Activated T-helper 1 cell treated with Interleukin-2 at 50 U/mL for 16 hours (primary cell): ENCODE measurements around the gene AP3D1.

ENCODE experiments used
- DNase-seq: peaks from one replicate; pipeline ENCODE4 v3.0.0-alpha.2; 2020; ENCODE audit warnings: low read depth

AP3D1 gene

DNA sequence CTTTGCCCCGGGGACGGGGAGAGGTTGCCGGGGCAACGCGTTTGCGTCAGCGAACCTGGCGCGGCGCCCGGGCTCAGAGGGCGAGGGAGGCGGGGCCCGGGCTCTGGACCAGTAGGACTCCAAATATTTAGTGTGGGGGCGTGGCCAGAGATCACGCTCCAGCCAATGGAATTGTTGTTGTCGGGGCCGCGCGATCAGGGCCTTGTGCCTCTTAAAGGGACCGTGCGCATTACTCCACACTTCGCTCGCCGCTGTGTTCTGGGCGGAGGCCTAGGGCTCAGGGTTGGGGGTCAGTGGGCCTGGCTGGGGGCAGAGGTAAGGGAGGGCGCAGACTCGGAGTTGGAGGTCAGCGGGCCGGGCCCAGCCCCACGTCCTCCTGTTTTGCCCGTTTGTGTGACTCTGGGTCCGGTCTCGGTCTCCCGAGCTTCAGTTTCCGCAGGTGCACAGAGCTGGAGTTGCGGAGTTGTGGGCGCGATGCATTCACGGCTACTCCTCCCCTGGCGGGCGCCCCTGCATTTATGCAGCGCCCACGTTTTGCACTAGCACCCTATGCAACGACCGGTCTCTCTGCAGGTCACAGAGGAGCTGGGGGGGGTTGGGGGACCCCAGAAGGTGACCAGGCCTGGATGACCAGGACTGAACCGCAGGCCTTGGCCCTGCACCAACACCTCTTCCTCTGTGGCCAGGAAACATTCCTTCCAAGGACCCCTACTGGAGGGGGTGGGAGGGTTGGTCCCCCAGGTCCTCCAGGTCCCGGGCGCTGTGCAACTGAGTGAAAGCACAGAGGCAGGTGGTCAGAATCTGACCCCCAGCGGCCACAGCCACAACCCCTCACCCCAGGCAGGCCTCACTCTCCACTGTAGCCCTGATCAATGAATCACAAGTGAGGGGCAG lies 89.6 kb downstream of the AP3D1 start:
- peak; percentile 99 for DNase-seq

DNA sequence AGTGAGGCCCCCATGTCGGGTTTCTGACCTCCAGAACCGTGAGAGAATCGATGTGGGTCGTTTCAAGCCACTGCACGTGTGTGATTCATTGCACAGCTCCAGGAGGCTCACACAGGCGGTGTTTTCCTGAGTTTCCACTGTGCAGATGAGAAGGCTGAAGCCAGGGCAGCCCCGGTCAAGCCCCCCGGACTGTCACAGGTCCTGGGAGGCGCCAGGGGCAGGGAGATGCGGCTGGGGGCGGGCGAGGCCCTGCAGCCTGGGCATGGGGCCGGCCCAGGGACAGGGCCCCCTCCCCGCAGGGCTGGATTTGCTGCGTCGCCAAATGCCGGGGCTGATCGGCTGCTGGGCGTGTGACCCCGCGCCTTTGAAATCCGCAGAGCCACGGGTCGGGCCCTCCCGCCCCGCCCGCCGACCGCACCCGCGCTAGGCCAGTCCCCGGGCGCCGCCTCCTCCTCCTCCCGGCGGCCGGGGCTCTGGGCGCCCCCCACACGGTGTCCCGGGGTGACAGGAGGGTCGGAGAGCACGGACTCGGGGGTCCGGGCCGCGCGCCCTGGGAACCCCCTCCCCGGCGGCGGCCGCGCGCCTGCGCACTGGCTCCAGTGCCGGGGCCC lies 90.4 kb downstream of the AP3D1 start:
- DNase-seq: no peak

DNA sequence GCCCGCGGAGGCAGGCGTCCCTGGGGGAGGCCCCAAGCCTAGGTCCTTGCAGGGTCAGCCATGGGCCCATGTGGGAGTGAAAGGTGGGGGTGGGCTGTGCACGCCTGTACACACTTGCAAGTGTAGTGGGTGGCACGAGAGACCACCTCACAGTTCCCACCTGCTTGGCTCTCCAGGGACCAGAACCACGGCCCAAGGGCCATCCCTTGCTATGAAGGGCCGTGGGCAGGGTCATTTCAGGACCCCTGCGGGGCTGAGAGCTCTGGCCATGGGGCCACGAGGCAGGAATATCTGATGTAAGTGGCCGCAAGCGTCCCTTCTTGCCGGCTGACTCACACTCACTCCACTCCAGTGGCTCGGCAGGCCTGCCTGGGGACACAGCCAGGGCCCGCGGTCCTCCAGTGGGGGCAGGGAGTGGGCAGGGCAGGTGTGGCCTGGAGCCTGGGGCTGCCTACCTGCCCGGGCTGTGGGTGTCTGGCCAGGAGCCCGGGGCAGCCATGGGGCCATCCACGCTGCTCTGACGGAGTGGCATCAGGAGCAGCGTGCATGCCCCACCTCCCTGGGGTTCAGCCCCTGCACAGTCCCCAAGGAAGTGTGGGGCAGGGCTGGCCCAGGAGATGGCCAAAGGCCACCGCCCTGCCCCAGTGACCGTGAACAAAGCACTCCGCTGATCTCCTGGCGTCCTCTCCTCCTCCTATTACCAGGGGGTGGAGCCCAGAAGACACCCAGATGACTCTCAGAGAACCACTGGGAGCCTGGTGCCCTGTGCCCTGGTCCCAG lies 91.8 kb downstream of the AP3D1 start:
- DNase-seq: no peak

DNA sequence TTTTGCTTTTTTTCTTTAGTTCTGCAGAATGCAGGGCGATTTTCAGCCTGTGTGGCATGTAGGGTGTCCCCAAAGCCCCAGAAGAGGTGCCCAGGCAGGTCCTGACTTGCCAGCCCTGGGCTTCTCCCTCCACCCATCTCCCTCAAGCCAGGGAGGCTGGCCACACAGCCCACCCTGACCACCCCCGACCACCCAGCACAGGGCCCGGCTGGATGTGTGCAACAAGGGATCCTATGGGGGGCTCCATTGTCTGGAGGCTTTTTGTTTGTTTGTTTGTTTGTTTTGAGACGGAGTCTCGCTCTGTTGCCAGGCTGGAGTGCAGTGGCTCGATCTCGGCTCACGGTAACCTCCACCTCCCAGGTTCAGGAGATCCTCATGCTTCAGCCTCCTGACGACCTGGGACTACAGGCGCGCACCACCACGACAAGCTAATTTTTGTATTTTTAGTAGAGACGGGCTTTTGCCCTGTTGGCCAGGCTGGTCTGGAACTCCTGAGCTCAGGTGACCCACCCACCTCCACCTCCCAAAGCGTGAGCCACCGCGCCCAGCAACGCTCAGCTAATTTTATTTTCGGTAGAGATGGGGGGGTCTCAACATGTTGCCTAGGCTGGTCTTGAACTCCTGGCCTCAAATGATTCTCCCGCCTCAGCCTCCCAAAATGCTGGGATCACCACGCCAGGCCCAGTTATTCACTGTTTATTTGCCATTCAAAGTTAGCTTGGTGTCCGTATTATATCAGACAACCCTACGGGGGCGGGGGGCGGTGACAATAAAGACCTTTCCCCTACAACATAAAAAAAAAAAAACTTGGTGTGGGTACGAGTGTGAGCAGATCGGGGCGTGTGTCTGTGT lies 92.6 kb downstream of the AP3D1 start:
- DNase-seq: no peak

DNA sequence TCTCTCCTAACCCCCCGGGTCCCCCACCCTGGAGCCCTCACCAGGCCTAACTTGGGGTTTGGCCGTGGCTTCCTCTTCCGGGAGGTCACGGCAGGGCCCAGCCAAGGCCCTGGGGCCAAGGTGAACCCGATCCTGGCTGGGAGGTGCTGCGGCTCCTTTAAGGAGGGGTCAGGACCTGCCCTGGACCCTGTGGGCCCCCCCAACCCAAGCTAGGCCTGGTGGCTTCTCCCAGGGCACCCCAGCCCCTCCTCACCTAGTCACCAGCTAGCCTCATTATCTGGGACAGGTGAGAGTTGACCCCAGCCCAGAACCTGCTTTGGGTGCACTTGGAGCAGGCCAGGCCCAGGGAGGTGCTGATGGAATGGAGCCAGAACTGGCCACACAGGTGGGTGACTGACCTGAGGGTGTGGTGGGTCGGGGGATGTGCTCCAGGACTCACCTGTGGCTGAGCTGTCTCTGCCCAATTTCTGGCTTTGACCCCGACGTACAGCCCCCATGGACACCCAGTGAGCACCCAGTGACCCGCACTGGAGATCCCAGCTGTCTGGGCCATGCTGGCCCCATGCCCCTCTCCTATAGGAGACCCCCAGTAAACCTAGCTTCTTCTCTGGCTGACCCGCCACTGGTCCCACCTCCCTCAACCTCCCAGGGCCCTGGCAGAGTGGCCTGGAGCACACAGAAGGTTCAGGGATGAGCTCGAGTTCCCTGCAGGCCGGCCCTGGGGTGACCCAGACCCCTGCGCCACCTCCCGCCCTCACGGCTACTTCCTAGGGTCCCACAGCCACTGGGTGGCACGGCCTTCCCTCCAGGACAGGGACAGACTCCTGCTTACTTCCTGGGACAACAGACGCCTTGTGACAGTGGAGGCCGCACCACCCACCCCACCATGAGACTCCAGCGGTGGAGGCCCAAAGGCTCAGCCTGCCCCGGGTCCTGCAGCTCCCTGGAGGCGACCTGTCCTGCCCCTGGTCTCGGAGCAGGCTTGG lies 93.6 kb downstream of the AP3D1 start:
- no peak for DNase-seq

DNA sequence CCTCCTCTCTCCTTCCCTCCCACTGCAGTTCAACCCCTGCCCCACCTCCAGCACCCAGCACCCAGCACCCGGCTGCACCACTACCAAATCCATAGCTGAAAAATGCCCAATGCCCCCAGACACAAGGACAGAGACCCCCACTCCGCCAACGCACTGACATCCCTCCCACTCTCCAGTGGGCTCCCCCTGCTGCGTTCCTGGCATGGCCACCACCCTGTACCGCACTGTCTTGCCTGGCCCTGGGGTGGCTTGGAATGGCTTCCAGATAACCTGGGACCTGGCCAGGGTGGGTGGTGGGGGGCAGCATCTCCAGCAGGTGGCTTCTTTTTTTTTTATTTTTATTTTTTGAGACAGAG lies 94.6 kb downstream of the AP3D1 start:
- no peak for DNase-seq

DNA sequence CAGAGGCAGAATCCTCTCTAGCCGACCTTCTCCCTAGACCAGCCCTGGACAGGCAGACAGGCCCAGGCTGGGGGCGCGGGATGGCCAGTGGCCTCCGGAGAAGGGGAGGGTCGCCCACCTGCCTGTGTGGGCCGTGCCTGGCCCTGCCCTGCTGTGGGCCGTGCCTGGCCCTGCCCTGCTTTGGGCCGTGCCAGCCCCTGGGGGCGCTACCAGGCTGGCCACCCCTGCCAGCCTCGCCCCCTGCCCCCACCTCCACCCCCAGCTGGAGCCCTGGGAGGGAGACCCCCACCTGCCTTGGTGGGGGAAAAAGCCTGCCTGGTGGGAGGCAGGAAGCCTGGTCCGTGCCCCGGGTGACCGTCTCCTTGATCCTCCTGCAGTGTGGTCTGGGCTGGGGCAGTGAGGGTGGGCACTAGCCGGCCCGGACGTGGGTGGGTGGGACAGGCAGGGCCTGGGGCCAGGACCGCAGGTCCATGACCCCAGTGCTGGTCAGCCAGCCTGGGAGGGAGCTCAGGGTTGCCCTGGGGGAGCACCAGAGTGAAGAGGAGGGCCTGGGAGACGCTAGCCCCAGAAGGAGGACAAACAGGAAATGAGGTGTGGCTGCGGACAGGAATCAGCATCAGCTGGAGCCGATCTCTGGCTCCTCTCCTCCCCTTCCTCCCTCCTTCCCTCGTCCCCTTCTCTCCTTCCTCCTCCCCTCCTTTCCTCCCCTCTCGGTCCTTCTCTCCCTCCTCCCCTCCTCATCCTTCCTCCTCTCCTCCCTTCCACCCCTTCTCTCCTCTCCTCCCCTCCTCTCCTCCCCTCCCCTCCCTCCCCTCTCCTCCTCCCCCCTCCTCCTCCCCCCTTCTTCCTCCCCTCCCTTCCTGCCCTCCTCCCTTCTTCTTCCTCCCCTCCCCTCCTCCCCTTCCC lies 95.2 kb downstream of the AP3D1 start:
- DNase-seq: no peak

DNA sequence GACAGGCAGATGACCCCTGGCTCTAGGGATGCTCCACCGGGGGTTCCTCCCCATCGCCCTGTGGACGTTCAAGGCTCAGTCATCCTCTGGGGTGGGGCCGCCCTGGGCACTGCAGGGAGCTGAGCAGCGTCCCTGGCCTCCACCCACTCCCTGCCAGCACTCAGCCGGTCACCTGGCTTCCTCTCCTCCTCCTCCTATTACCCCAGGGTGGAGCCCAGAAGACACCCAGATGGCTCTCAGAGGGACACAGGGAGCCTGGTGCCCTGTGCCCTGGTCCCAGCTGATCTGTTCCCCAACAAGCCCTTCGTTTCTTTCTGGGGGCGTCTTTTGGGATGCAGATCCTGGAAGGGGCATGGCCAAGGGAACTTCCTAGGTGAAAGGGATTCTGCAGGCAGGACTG lies 96.6 kb downstream of the AP3D1 start:
- no peak for DNase-seq

DNA sequence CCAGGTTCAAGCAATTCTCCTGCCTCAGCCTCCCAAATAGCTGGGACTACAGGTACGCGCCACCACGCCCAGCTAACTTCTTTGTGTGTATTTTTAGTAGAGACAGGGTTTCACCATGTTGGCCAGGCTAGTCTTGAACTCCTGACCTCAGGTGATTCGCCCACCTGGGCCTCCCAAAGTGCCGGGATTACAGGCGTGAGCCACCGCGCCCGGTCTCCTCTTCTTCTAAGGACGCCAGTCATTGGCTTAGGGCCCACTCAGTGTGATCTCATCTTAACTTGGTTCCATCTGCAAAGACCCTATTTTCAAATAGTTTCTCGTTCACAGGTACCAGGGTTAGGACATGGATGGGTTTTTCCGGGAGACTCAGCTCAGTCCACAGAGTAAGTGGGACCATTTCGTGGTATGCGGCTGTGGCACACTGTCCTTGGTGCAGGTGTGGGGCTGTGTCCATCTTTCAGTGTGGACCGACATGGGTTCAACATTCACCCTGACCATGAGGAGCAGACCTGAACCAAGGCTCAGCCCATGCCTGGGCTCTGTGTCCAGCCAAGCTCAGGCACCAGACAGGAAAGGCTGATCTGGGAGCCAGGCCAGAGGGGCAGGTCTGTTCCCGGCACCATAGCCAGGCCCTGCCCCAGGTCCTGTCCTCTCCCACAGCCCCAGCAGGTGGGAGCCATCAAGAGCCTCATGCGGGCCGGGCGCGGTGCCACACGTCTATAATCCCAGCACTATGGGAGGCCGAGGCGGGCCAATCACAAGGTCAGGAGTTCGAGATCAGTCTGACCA lies 97.6 kb downstream of the AP3D1 start:
- no peak for DNase-seq

DNA sequence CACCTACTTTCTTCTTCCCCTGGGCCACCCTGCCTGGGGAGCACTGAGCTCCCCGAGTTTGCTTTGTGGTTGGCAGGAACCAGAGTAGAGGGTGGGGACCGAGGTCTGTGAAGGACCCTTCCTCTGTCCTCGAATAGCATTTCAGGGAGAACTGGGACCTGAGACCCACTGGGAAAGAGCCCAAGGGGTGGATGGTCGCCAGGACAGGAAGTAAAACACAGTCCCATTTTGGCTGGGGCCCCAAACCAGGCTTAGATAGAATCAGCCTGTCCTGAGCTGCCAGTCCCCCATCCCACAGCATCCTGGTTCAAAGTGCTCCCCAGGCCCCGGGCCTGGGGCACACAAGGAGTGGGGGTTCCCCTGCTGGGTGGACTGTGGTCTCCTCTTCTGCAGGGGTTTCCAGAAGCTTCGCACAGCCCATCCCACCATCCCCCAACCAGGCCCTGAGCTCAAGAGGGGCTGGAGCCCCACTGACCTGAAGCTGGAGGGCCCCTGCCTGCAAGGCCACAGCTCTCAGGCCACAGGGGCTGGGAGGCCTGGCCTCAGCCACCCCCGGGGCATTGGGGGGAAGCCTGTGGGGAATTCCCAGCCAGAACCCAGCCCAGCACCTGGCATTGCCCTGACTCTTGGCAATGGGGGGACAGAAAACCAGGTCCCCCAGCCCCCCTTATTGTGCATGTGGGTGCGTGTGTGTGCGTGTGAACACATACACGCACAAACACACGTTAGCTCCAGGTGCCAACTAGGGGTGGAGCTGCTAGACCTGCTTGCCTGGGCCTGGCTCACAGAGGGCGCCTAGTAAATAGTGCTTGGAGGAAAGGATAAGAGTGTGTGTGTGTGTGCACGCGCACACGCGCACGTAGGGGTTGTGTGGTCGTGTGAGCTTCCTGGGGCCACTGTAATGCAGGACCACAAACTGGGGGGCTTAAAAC lies 99.3 kb downstream of the AP3D1 start:
- peak; percentile 26 for DNase-seq

DNA sequence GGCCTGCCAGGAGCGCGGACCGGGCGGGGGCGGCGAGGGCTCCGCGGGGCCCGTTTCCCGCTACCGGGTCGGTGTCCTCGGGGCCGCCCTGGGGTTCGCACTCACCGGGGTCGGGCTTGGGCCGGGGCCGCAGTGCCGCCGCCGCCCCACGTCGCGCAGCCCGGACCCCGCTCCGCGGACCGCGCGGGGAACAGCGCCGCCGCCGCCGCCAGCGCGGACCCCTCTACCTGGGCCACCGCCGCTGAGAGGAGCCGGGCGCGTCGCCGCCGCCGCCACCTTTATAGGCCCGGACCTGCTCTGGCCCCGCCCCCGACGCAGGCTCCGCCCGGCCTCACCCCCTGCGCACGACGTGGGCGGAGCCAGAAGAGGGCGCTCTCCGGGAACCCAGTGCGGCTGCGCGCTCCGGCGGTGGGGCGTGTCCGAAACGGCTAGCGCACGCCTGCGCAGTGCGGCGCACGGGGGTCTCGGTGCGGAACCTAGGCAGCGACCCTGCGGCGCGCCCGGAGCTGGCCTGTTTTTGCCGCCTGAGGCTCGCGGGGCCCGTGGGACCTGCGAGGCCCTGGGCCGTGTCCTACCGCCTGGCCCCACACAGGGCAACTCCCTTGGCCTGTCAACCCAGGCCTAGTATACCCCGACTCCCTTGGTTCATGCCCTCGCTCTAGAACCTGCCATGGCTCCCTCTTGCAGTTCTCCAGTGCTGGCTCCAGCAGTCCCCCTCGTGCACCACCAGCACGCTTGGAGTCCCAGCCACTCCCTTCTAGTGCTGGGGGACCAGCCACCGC lies 100.2 kb downstream of the AP3D1 start, which contains the start of gene MKNK2:
Gene MKNK2, minus strand, starts transcription at position 254 of the 782 bp plus-strand sequence. CDS start 393 bp downstream, outside the sequence.
- DNase-seq: peak; percentile 95
